Right atrium auricular region (tissue), 2 donors: ENCODE results near the gene ECEL1. TPM values are rescaled to one million over a fixed set of nuclear protein-coding genes. Genes with fewer than 3 reads are reported as not detected.

Experiments
- DNase-seq: peaks from one replicate; pipeline ENCODE4 v3.0.0-alpha.2; 2019; ENCODE audit warnings: low spot score
- H3K27ac ChIP-seq, 2 donors: fragments of 200-600 bp; sonication (generic); 1 replicate in 1 of 2; 2 replicates in 1 of 2; pipeline ENCODE4 v1.5.1; 2016 to 2019
- H3K27me3 ChIP-seq, 2 donors: fragments of 200-600 bp; sonication (generic); one replicate each; pipeline versions ENCODE4 v1.5.1 to v1.6.0; 2017 to 2019
- H3K36me3 ChIP-seq: fragments of 200-600 bp; sonication (generic); one replicate; pipeline ENCODE4 v1.5.1; 2016
- H3K4me1 ChIP-seq, 2 donors: fragments of 200-600 bp; sonication (generic); one replicate each; pipeline versions ENCODE4 v1.5.1 to v1.6.0; 2017 to 2019
- H3K4me3 ChIP-seq, 2 donors: fragments of 200-600 bp; sonication (generic); 1 replicate in 1 of 2; 2 replicates in 1 of 2; pipeline ENCODE4 v1.5.1; 2017 to 2019; ENCODE audit warnings: mild to moderate bottlenecking in 1 of 2, moderate library complexity in 1 of 2
- H3K9me3 ChIP-seq, 2 donors: fragments of 200-600 bp; sonication (generic); one replicate each; pipeline ENCODE4 v1.5.1; 2019
- CTCF ChIP-seq, 2 donors: fragments of 200-600 bp; sonication (generic); IDR thresholded peaks; one replicate each; pipeline ENCODE4 v1.5.1; 2019; ENCODE audit warnings: antibody characterized with exemption in 2 of 2
- total RNA-seq, 2 donors: library from RNA; depleted of rRNA; stranded (reverse); fragments of >200 nt; gene quantifications; one replicate each; pipeline ENCODE4 v1.1.0, GENCODE V29; 2016

Gene ECEL1
- total RNA-seq, 2 donors from 2014 or later = not detected

- TF ChIP-seq CTCF (IDR thresholded peaks at IDR 0.05) = no peak
- H3K4me1 ChIP-seq = peaks cover 0 to 10% of the 10 kb centered on the region in 2 donors
- peaks cover 0 to 7% of the 10 kb centered on the region in 2 donors for H3K27me3 ChIP-seq
- H3K4me3 ChIP-seq = no peak overlapping the region
- no peaks in the 10 kb centered on the region for H3K9me3 ChIP-seq
- no peak overlapping the region for H3K27ac ChIP-seq
- DNase-seq = no peak
- no peaks in the 10 kb centered on the region for H3K36me3 ChIP-seq
Measured at GRCh38 chr2:232491139-232491780, 3.6 kb upstream of the ECEL1 start.

GRCh38 chr2:232490221-232491138 is 2.8 kb upstream of the ECEL1 start:
- peaks cover 4 to 8% of the 10 kb centered on the region in 2 donors for H3K27me3 ChIP-seq
- DNase-seq = no peak
- no peaks in the 10 kb centered on the region for H3K9me3 ChIP-seq
- H3K4me3 ChIP-seq = no peak overlapping the region
- TF ChIP-seq CTCF (IDR thresholded peaks at IDR 0.05) = no peak
- H3K27ac ChIP-seq = no peak overlapping the region
- no peaks in the 10 kb centered on the region for H3K36me3 ChIP-seq
- peaks cover 0 to 16% of the 10 kb centered on the region in 2 donors for H3K4me1 ChIP-seq

DNA sequence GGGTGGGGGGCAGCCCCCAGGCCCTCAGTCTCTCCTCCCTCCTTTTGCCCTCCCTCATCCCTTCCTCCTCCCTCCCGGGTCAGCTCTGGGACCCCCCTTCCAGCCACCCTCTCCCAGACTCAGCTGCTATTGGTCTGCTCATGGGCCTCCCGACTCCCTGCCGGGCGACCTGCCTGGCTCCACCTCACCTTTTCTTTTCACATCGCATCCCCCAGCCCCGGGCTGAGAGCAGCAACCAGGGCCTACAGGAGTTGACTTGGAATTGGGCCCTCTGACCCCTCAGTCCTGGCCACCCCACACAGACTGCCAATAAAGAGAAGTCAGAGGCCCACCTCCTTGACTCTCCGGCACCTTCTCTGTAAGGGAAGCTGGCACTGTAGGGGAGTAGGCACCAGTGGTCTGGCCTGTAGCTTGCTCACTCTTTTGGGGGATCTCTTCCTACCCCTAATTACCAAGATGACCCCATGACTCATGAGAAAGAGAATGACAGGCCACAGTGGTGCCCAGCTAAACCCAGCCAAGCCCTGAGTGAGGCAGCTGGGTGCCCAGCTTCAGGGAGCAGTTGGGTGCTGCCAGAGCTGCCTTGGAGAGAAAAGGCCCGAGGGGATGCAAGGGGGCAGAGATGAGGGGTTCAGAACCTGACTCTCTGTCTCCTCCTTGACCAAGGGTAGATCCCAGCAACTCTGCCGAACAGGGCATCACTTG is 2.0 kb upstream of the ECEL1 start:
- TF ChIP-seq CTCF (IDR thresholded peaks at IDR 0.05) = no peak
- Histone ChIP-seq H3K36me3 (no peaks in the 10 kb centered on the region), H3K9me3 (no peaks in the 10 kb centered on the region), H3K4me1 (peaks cover 0 to 18% of the 10 kb centered on the region in 2 donors), H3K4me3 (no peak overlapping the region), H3K27ac (no peak overlapping the region), H3K27me3 (peaks cover 5 to 8% of the 10 kb centered on the region in 2 donors)
- no peak for DNase-seq

- Histone ChIP-seq H3K9me3 (no peaks in the 10 kb centered on the region), H3K4me3 (no peak overlapping the region), H3K36me3 (no peaks in the 10 kb centered on the region), H3K27me3 (peaks cover 5 to 8% of the 10 kb centered on the region in 2 donors), H3K4me1 (peaks cover 0 to 18% of the 10 kb centered on the region in 2 donors), H3K27ac (no peak overlapping the region)
- TF ChIP-seq CTCF (IDR thresholded peaks at IDR 0.05) = no peak
- no peak for DNase-seq
Measured at GRCh38 chr2:232488721-232489300, 1.2 kb upstream of the ECEL1 start.

GRCh38 chr2:232488097-232488711 is 570 bp upstream of the ECEL1 start:
- H3K4me3 ChIP-seq = no peak overlapping the region
- peaks cover 0 to 18% of the 10 kb centered on the region in 2 donors for H3K4me1 ChIP-seq
- no peak for TF ChIP-seq CTCF (IDR thresholded peaks at IDR 0.05)
- H3K36me3 ChIP-seq = no peaks in the 10 kb centered on the region
- no peak overlapping the region for H3K27ac ChIP-seq
- H3K27me3 ChIP-seq = peaks cover 5 to 8% of the 10 kb centered on the region in 2 donors
- H3K9me3 ChIP-seq = no peaks in the 10 kb centered on the region
- DNase-seq = no peak
